ENCODE measurements around the gene ELF2. TPM values are rescaled to one million over a fixed set of nuclear protein-coding genes. Genes with fewer than 3 reads are reported as not detected.

Gene ELF2
- total and polyA plus RNA-seq, 2 of the 8 experiments (the other 6 are each of a cell fraction or from before 2014, with no cell fraction given): 21.1 to 44.3 TPM

DNA sequence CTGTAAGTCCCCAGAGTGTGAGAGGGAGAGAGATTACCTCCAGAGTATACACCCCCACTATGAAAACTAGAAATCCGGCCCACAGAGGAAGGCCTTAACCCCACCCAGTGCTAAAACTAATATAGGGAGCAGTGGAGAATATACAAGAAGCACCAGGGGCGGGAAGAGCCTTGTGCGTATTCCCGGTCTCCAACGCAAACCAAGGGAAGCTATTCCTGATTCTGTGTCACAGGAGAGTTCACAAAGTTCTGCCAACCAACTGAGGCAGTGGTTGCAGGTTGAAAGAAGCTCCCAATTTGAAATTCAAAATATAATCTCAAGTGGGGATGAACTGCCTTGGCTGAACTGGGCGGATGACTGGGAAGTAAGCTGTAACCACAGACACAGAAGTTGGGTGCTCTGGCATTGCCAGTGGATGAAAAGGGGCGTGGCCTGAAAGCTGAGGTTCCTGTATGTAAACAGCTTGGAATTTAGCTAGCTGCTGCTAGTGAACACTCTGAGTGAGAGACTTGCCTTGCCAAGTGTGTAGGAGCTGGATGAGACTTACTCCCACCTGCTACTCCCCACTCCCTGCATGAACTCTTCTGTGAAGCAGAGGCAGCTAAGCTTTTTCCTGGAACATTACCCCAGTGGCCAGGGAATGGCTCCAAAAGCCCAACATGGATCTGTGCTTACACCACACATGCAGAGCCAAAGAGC, 32.7 kb downstream of the ELF2 start:
- no peaks in the 10 kb centered on the region for H3K36me3 ChIP-seq (ENCODE audit: control insufficient read depth in 2 of 4, insufficient read depth in 4 of 4, low read length in 3 of 4)
- H4K5ac ChIP-seq (ENCODE audit: insufficient read length, low read depth, low read length): no peak overlapping the region
- H3K4me1 ChIP-seq (replicated peaks in 1 of 4; ENCODE audit: control insufficient read depth in 3 of 4, insufficient read depth in 4 of 4, low read length in 3 of 4): peaks cover 12 to 21% (median 21%) of the 10 kb centered on the region in 4 experiments
- peak overlapping the region in 1 of 2 experiments; percentile 52; a peak in 2 of 4 replicates for H3K4me2 ChIP-seq (ENCODE audit: insufficient read depth in 1 of 2, low read depth in 2 of 2, low read length in 2 of 2)
- peak overlapping the region; percentile 60 for H3K27ac ChIP-seq (ENCODE audit: low read depth, low read length)
- peak overlapping the region; percentile 11 for H3K4ac ChIP-seq (replicated peaks; ENCODE audit: insufficient read length, low read depth, low read length)
- peak overlapping the region; percentile 38 for H2BK120ac ChIP-seq (replicated peaks; ENCODE audit: low read depth, low read length)
- H2BK12ac ChIP-seq (ENCODE audit: low read depth, low read length): peak overlapping the region; percentile 72; the same call in 1 of the 2 replicates
- H2BK15ac ChIP-seq (ENCODE audit: low read length): 0 out of 2 replicates have a peak overlapping the region, but pooled peaks have one; percentile 66
- WGBS, 2 experiments (ENCODE audit: extremely low coverage in 1 of 2, insufficient coverage in 1 of 2, insufficient read length in 1 of 2, insufficient replicate concordance in 2 of 2, low coverage in 1 of 2, low lambda C conversion rate in 2 of 2, missing lambda C conversion rate in 1 of 2): 81% methylated on average over 7 of the region's 7 CpGs; no CpG with 5 or more reads in 1 of the 2 experiments
- FAIRE-seq: no peak
- POLR2A ChIA-PET (ENCODE audit: partially characterized antibody): interaction anchor here (1.0 to 2.3 kb wide), 3 partner anchors 10 to 17 kb away, joined by 3 to 15 read pairs (median 9); no protein-coding TSS in a partner anchor
- peaks cover 10% of the 10 kb centered on the region for H3K79me1 ChIP-seq (ENCODE audit: low read depth, low read length)
- H3K27me3 ChIP-seq (replicated peaks in 1 of 4; ENCODE audit: control insufficient read depth in 3 of 4, extremely low read depth in 1 of 4, insufficient read depth in 3 of 4, low read length in 3 of 4): no peaks in the 10 kb centered on the region
- no peak for DNase-seq (ENCODE audit: low read depth in 1 of 2, low spot score in 2 of 2)
- H3K4me3 ChIP-seq (ENCODE audit: extremely low read depth in 1 of 4, insufficient read depth in 2 of 4, low read depth in 3 of 4, low read length in 4 of 4): no peak overlapping the region; a peak in 1 of 8 replicates
- H3K9me3 ChIP-seq (ENCODE audit: insufficient read depth in 2 of 2, low read depth in 1 of 2, low read length in 1 of 2): no peaks in the 10 kb centered on the region
- H4K91ac ChIP-seq (replicated peaks; ENCODE audit: insufficient read length, low read length): no peak overlapping the region
- CTCF ChIA-PET (ENCODE audit: partially characterized antibody): interaction anchor here (0.6 to 2.4 kb wide), 11 partner anchors 17 to 203 kb away, joined by 3 to 12 read pairs (median 3); no protein-coding TSS in a partner anchor
- no peaks in the 10 kb centered on the region; the same call in 1 of the 2 replicates for H3K23me2 ChIP-seq (ENCODE audit: low read depth, low read length)
- no peak overlapping the region for H3K18ac ChIP-seq (ENCODE audit: extremely low read depth, low read length)
- H4K8ac ChIP-seq (ENCODE audit: extremely low read depth, insufficient read depth, low read length): no peak overlapping the region; the same call in 1 of the 2 replicates
- H3K9ac ChIP-seq (replicated peaks in 1 of 4; ENCODE audit: extremely low read depth in 1 of 4, low read depth in 3 of 4, low read length in 3 of 4): peak overlapping the region in 1 of 4 experiments; percentile 10; a peak in 1 of 7 replicates
- H2AK5ac ChIP-seq (ENCODE audit: low read depth, low read length): peak overlapping the region; percentile 94
- 0 out of 2 replicates have a peak overlapping the region, but pooled peaks have one; percentile 41 for H2BK20ac ChIP-seq (ENCODE audit: low read length)
- peaks cover 13 to 95% of the 10 kb centered on the region in 2 experiments for H3K79me2 ChIP-seq (ENCODE audit: control insufficient read depth in 1 of 2, insufficient read depth in 2 of 2, low read length in 2 of 2)
- H3K14ac ChIP-seq (ENCODE audit: insufficient read length): no peak overlapping the region
- H2BK5ac ChIP-seq (ENCODE audit: low read depth, low read length): peak overlapping the region; percentile 40
- H4K20me1 ChIP-seq (replicated peaks in 1 of 2; ENCODE audit: control insufficient read depth in 1 of 2, insufficient read depth in 2 of 2, low read length in 2 of 2): peaks cover 0 to 5% of the 10 kb centered on the region in 2 experiments
- H3K56ac ChIP-seq (replicated peaks; ENCODE audit: insufficient read length, low read depth, low read length): no peak overlapping the region
- H2AFZ ChIP-seq (ENCODE audit: low read length): no peak overlapping the region
- no peak overlapping the region for H3K23ac ChIP-seq (ENCODE audit: insufficient read length)
- TF ChIP-seq, protein P1, sequence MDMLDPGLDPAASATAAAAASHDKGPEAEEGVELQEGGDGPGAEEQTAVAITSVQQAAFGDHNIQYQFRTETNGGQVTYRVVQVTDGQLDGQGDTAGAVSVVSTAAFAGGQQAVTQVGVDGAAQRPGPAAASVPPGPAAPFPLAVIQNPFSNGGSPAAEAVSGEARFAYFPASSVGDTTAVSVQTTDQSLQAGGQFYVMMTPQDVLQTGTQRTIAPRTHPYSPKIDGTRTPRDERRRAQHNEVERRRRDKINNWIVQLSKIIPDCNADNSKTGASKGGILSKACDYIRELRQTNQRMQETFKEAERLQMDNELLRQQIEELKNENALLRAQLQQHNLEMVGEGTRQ (IDR thresholded peaks at IDR 0.05; ENCODE audit: low read length): no peak
- TF ChIP-seq POLR2A (IDR thresholded peaks at IDR 0.05; ENCODE audit: control extremely low read depth in 1 of 2, low read depth in 2 of 2, low read length in 2 of 2): no peak
- no peak for TF ChIP-seq RFX5 (IDR thresholded peaks at IDR 0.05; ENCODE audit: borderline replicate concordance, low read depth, low read length)
- TF ChIP-seq PHF8 (conservative IDR thresholded peaks at IDR 0.05; ENCODE audit: low read depth, low read length): no peak
- no peak for TF ChIP-seq MAFK (IDR thresholded peaks at IDR 0.05; ENCODE audit: low read depth, low read length)
- no peak for TF ChIP-seq EP300 (IDR thresholded peaks at IDR 0.05; ENCODE audit: borderline replicate concordance in 1 of 2, low read depth in 2 of 2, low read length in 2 of 2)
- no peak for TF ChIP-seq RAD21 (IDR thresholded peaks at IDR 0.05 in 1 of 2, conservative IDR thresholded peaks at IDR 0.05 in 1 of 2; ENCODE audit: low read depth in 2 of 2, low read length in 2 of 2)
- no peak for TF ChIP-seq ASH2L (IDR thresholded peaks at IDR 0.05; ENCODE audit: low read length)
